Fibroblast of upper back skin (primary cell): ENCODE results near the gene ADAMTS16.

ENCODE experiments used
- DNase-seq: peaks from one replicate; pipeline ENCODE4 v3.0.0-alpha.2; 2013

Gene ADAMTS16

DNA sequence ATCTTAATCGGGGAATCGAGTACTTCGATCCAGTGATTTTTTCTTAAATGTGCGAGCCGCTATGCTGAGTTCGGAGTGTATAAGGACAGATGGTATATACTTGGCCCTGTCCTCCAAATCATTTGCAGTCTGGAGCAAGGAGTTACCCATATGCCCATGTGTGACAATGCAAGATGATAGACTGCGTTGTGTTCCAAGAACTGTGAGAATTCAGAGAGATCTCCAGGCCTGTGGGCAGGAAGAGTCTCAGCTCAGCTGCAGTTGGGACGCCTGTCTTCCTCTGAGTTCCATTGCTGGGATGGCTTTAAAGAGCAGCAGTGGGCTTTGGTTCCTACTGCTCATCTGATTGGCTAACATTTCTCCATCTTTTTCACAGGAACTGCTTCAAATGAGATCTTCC is 106.6 kb downstream of the ADAMTS16 start:
- DNase-seq, result no peak

- DNase-seq, result no peak
Measured at GRCh38 chr5:5250758-5251157, 110.6 kb downstream of the ADAMTS16 start.

DNA sequence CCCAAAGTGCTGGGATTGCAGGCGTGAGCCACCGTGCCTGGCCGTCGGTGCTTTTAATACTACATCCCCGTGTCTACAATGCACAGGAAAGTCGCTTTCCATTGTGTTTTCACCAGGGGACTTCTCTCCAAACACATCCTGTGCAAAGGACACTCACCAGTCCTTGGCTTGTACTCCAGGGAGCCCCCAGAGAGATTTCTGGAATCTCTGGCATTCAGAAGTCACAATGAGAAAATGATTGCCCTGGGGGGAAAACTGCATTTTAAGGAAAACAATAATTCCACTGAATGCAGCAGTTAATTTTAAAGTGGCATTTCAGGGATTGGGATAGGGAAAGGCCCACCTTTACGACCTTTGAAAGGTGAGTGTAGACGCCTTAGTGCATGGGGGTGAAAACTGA is 112.0 kb downstream of the ADAMTS16 start:
- DNase-seq, result no peak

DNA sequence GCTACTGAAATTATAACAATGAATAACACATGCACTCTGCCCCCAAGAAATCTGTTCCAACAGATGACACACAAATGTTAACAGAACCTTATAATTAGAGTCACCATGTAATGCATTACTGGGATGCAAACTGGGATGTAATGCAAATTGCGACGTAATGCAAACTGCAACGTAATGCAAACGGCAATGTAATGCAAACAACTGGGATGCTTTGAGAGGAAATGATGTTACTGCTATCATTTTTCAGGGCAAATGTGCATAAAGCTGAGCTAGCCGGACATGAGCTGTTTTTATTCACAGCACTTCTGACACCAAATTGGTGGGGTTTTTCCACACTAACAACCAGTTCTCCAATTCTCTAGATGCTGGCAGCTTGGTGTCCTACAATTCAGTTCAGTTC is 117.2 kb downstream of the ADAMTS16 start:
- no peak for DNase-seq

- DNase-seq, result no peak
Measured at GRCh38 chr5:5258564-5258963, 118.4 kb downstream of the ADAMTS16 start.

GRCh38 chr5:5264727-5265126 is 124.6 kb downstream of the ADAMTS16 start:
- no peak for DNase-seq

GRCh38 chr5:5266297-5266696 is 126.2 kb downstream of the ADAMTS16 start:
- no peak for DNase-seq

- DNase-seq, result no peak
Measured at GRCh38 chr5:5270161-5270560, 130.0 kb downstream of the ADAMTS16 start.

DNA sequence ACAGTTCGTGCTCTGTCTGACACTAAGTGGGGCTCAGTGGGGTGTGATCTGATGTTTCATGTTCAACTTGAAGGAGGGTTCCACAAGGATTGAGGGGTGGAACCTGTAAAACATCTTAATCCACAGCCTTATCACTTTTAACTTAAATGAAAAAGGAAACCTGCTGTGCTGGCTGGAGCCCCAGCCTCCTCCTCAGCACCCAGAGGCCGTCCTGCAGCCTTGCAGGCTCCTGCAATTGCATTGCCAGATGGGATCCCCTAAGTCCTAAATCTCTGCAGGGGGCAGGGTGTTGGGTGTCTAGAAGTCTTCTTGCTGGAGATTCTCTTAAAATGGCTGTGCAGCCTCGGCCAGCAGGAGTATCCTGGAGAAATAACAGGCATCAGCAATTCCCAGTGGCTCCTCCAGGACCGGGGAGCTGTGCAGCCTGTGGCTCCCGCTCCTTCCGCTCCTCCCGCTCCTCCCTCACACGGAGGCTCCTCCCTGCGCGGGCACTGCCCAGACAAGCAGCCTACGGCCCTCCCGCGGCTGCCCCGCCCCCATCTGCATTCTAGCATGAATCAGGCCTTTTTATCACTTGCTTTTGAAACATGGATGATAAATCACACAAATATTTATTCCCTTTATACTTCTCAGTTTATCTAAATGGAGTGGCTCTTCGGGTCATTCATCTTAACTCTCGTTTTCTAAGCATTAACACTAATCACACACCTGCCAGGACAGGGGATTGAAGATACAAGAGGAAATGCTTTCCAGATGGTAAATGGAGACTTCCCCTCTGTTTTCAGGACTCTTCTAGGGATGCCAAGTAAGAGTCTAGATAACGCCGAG is 131.0 kb downstream of the ADAMTS16 start:
- peak; percentile 84 for DNase-seq

DNA sequence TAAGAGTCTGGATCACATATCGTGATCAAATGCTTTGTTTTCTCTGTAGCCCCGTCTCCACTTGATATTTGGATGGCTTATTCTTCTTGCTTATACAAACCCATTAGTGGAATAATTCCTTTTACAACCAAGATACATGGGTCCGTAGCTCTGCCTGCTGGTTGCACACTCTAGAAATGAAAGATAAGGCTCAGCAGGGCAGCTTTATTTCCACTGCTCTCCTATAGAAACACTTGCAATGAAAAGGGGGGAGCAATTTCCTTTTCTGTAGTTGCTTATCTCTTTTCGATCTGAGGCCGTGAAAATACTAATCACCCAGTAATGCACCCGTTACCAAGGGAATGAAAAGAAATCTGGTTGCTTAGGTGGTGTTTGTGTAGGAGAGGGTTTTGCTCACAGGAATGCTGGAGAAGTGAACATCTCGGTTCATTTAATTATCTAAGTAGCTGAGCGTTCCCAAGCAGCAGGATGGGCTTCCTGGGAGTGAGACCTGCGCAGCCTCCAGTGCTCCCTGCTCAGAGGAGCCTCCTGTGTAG is 131.7 kb downstream of the ADAMTS16 start:
- DNase-seq, result no peak

DNA sequence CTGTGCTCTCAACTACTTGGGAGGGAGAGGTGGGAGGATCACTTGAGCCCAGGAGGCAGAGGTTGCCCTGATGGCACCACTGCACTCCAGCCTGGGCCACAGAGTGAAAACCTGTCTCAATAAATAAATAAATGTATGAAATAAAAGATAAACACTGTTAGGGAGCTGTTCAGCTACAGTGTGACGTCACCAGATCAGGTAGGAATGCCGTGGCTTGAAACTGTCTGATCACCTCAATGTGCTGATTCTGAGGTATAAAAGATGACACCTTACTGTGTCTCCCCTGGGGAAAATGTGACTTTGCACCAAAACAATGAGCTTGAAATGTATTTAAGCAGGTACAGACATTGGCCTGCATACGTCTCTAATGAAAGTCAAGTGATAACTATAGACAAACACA is 133.3 kb downstream of the ADAMTS16 start:
- DNase-seq, result no peak

DNA sequence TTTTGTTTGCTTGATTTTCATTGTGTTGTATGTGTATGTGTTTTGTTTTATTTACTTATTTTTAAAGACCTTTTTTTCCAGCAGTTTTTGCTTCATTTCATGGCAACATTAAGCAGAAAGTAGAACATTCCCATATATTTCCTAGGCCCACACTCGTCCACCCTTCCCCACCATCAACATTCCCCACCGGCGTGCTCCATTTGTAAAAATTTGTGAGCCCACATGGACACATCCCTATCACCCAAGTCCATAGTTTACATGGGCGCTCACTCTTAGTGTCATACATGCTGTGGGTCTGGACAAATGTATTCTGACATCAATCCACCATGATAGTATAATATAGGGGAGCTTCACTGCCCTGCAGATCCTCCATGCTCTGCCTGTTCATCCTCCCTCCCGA is 133.8 kb downstream of the ADAMTS16 start:
- DNase-seq, result no peak

- DNase-seq, result no peak
Measured at GRCh38 chr5:5275211-5275610, 135.1 kb downstream of the ADAMTS16 start.

DNA sequence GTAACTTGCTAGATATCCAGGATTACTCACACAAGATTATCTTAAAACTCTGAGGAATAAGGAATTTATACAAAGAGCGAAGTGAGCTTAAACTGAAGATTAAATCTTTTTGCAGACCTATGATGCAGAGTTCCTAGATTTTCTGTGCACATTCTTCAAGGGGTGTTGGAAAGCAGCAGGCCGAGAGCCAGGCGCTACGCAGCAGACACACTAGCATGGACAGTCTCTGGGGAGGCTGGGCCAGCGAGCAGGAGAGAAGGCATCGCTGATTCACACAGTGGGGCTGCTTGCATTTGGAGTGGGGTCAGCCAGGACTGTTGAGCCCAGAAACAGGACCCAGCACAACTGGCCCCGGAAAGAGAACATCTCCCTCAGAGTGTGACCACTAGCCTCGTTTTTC is 136.3 kb downstream of the ADAMTS16 start:
- no peak for DNase-seq

DNA sequence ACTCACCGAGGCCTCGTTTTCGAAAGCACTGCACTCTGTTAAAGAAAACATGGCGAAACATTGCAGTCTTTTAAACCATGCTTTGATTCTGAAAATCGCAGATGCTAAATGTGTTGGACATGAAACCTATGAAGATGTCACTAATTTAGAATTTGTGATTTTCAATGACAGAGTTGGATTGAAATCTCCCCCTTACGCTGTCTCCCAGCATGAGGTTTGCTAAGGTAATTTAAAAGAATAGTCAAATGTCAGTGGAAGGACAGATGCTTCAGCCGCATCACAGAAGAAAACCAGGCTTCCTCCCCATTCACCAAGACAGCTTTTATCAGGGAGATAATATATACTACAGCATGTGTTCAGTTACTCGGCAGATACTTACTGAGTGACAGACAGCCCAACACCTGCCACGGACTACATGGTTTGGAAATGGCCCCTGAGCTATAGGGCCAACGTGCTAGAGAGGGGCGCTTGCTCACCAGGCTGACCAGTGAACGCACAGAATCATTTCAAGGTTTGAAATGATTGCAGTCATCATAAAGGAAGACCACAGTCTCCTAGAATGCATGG is 136.9 kb downstream of the ADAMTS16 start:
- DNase-seq, result no peak

DNA sequence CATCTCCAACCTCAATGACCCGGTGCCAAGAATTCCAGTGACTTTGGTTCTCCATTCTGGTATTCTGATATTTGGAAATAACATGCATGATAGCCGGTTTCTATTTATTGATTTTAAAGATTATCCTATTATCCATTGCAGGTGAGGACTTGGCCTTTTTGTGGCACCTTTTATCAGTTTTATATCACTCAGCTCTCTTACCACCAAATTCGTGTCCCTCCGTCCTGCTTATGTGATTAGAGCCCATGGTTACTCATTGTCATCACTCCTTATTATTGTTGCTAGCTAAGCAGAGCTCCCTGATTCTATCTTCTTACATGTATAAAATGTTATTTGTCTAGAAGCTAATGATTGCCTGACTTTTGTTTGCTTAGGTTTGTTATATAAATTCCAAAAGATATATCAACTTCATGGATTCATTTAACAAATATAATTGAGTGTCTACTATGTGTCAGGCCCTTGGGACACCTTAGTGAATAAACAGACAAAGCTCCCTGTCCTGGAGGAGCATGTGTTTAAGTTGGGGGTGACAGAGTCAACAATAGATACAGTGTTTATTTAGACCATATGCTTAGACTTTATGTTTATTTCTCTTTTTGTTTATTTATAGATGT is 138.2 kb downstream of the ADAMTS16 start:
- no peak for DNase-seq

- no peak for DNase-seq
Measured at GRCh38 chr5:5278815-5279381, 138.8 kb downstream of the ADAMTS16 start.

GRCh38 chr5:5285906-5286305 is 145.8 kb downstream of the ADAMTS16 start:
- peak; percentile 57 for DNase-seq

DNA sequence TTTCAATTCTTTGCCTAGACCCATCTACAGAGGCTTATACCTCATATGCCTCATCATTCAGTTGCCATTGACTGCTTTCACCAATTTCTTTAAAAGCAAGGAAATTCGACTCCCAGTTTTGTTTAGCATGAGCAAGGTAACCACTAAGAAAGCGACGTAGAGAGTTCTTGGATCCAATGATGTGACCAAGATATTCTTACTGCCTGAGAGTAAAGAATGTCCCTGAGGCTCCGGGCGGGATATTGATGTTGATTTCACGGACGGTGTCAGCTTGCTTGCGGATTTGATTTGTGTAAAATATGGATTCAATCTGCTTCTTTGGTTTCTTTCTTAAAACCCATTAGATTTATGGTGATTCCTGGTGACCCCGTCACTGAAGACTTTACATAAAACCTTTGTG is 147.3 kb downstream of the ADAMTS16 start:
- no peak for DNase-seq

DNA sequence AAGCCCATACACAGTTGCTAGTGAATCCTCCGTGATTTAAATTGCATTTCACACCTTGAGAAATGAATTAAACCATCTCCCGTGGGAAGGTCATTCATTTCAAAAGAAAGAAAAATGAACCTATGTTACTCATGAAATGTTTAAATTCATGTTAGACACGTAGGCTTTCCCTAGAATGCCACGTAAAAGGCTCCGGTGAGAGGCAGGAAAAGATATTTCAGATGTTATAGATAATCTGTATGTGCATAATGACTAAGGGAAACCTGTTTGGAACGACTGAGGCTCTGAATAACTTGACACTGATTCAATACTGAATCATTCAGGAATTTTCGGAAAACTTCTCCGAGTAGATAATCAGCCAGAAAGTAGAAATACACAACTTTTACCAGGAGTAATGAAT is 148.1 kb downstream of the ADAMTS16 start:
- peak; percentile 77 for DNase-seq

DNA sequence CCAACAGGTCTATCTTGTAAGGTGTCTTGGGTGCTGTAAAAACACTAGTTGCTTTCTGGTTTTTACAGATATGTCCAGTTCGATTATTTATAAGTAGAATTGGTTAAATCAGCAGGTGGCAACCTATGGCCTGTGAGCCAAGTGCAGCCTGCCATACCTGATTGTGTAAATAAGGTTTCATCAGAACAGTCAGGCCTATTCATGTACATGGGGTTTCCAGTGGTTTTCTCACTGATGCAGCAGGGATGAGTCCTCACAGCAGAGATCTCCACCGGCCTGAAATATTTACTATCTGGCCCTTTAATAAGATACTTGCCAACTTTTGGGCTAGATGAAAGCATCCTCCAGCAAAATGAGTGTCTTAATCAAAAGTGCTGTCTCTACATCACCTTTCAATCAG is 149.4 kb downstream of the ADAMTS16 start:
- DNase-seq, result no peak

DNA sequence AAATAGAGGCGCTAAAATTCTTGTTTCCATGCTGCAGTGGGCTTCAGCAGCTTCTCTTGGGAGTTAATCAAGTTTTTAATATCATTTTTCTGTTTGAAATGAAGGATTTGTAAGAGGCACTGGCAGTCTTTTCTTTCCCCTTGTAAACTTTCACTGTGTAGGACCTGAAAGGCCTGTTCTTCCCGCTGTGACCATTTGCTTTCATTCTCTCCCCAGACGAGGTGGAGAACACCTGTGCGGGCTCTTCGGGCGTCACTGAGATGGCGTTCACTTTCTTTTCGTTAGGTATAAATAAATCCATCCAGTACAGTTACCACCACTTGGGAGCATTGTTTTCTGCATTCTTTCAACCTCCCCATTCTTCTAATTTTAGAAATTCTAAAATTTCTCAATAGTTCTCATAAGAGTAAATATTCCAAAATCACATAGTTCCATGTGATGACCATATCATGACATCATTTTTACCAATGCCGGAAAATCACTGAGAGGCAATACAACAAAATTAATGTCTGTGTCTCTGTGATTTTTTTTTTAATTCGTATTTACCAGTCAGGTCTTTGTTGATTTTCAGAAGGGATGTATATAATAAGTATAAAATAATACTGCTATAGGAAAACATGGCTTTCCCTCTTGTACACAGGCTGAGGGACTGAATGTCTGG is 150.7 kb downstream of the ADAMTS16 start:
- no peak for DNase-seq

DNA sequence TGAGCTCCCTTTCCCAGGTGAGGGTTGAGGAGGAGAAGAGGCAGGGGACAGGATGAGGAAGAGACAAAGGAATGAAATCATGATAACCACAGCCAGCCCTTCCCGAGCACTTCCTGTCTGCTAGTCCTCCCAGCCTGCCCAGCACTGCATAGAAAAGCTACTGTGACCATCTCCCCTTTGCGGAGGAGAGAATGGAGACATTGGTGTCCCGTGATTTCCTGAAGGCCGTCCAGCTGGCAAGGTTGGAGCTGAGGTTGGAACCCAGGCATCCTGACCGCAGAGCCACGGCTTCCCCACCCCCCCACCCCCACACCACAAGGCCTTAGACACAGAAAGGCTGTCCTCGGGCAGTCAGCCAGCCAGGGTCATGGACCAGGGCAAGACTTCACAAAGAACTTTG is 151.2 kb downstream of the ADAMTS16 start:
- DNase-seq, result peak; percentile 49
